KMS-11 (cell line): ENCODE data around the gene SH3BP2.

ENCODE experiments used
- H2AFZ ChIP-seq: fragments of 200-600 bp; sonication (generic); 2 replicates; pipeline ENCODE4 v1.6.1; 2016; ENCODE audit warnings: antibody characterized with exemption, mixed run types, low read depth
- H3K27ac ChIP-seq: fragments of 200-600 bp; sonication (generic); 2 replicates; pipeline ENCODE4 v1.6.1; 2016; ENCODE audit warnings: mild to moderate bottlenecking, mixed run types
- H3K27me3 ChIP-seq: fragments of 200-600 bp; sonication (generic); 2 replicates; pipeline ENCODE4 v1.6.1; 2017; ENCODE audit warnings: mild to moderate bottlenecking, low read depth, mixed run types, moderate library complexity; ENCODE audit not compliant: insufficient read depth
- H3K36me3 ChIP-seq: fragments of 200-600 bp; sonication (generic); 2 replicates; pipeline ENCODE4 v1.6.1; 2017; ENCODE audit warnings: mild to moderate bottlenecking, mixed run types; ENCODE audit not compliant: insufficient read depth
- H3K4me1 ChIP-seq: fragments of 200-600 bp; sonication (generic); 2 replicates; pipeline ENCODE4 v1.6.1; 2016; ENCODE audit warnings: mild to moderate bottlenecking, low read depth, mixed run types; ENCODE audit not compliant: poor library complexity, severe bottlenecking
- H3K4me2 ChIP-seq: fragments of 200-600 bp; sonication (generic); 2 replicates; pipeline ENCODE4 v1.7.0; 2016; ENCODE audit warnings: mild to moderate bottlenecking, mixed run types
- H3K4me3 ChIP-seq: fragments of 200-600 bp; sonication (generic); IDR thresholded peaks from 2 replicates; pipeline ENCODE4 v1.6.1; 2017; ENCODE audit warnings: low read depth, low read length, mixed read lengths; ENCODE audit not compliant: insufficient read depth
- H3K79me2 ChIP-seq: fragments of 200-600 bp; sonication (generic); 2 replicates; pipeline ENCODE4 v1.6.1; 2016; ENCODE audit warnings: low read depth, mixed run types; ENCODE audit not compliant: insufficient read depth
- H3K9ac ChIP-seq: fragments of 200-600 bp; sonication (generic); 2 replicates; pipeline ENCODE4 v1.6.1; 2016; ENCODE audit warnings: mild to moderate bottlenecking, mixed run types
- H4K20me1 ChIP-seq: fragments of 200-600 bp; sonication (generic); 2 replicates; pipeline ENCODE4 v1.6.1; 2016; ENCODE audit warnings: mild to moderate bottlenecking, mixed run types; ENCODE audit not compliant: insufficient read depth
- TF ChIP-seq, protein P1 (sequence below): fragments of 200-600 bp; sonication (generic); conservative IDR thresholded peaks from 2 replicates; pipeline ENCODE4 v1.6.1; 2017; ENCODE audit warnings: low read depth, mild to moderate bottlenecking, antibody characterized with exemption, low read length, moderate library complexity, mixed read lengths

SH3BP2 gene

GRCh38 chr4:2783790-2784189, 9.1 kb upstream of the SH3BP2 start:
- H3K36me3 ChIP-seq, result no peaks in the 10 kb centered on the region
- TF ChIP-seq, protein P1, sequence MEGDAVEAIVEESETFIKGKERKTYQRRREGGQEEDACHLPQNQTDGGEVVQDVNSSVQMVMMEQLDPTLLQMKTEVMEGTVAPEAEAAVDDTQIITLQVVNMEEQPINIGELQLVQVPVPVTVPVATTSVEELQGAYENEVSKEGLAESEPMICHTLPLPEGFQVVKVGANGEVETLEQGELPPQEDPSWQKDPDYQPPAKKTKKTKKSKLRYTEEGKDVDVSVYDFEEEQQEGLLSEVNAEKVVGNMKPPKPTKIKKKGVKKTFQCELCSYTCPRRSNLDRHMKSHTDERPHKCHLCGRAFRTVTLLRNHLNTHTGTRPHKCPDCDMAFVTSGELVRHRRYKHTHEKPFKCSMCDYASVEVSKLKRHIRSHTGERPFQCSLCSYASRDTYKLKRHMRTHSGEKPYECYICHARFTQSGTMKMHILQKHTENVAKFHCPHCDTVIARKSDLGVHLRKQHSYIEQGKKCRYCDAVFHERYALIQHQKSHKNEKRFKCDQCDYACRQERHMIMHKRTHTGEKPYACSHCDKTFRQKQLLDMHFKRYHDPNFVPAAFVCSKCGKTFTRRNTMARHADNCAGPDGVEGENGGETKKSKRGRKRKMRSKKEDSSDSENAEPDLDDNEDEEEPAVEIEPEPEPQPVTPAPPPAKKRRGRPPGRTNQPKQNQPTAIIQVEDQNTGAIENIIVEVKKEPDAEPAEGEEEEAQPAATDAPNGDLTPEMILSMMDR, result no peak

GRCh38 chr4:2785613-2786012, 7.3 kb upstream of the SH3BP2 start:
- Histone ChIP-seq H3K9ac (no peak overlapping the region), H3K36me3 (no peaks in the 10 kb centered on the region), H3K27me3 (no peaks in the 10 kb centered on the region), H3K4me2 (no peak overlapping the region), H3K79me2 (no peaks in the 10 kb centered on the region), H2AFZ (no peak overlapping the region), H3K4me1 (no peaks in the 10 kb centered on the region), H3K27ac (no peak overlapping the region), H3K4me3 (no peak overlapping the region), H4K20me1 (no peaks in the 10 kb centered on the region)
- TF ChIP-seq, protein P1, result no peak

More at GRCh38 chr4:2783790-2784189, 9.1 kb upstream of the SH3BP2 start:
- no peaks in the 10 kb centered on the region for H4K20me1 ChIP-seq
- no peak overlapping the region for H2AFZ ChIP-seq
- no peaks in the 10 kb centered on the region for H3K4me1 ChIP-seq
- H3K27me3 ChIP-seq, result no peaks in the 10 kb centered on the region
- H3K79me2 ChIP-seq, result no peaks in the 10 kb centered on the region
- no peak overlapping the region for H3K4me3 ChIP-seq
- H3K4me2 ChIP-seq, result no peak overlapping the region
- H3K9ac ChIP-seq, result no peak overlapping the region
- no peak overlapping the region for H3K27ac ChIP-seq

GRCh38 chr4:2786152-2786671, 6.7 kb upstream of the SH3BP2 start:
- TF ChIP-seq, protein P1, result no peak
- Histone ChIP-seq H3K4me3 (no peak overlapping the region), H3K27ac (no peak overlapping the region), H3K36me3 (no peaks in the 10 kb centered on the region), H3K4me1 (no peaks in the 10 kb centered on the region), H3K27me3 (no peaks in the 10 kb centered on the region), H3K79me2 (no peaks in the 10 kb centered on the region), H3K4me2 (no peak overlapping the region), H4K20me1 (no peaks in the 10 kb centered on the region), H2AFZ (no peak overlapping the region), H3K9ac (no peak overlapping the region)

DNA sequence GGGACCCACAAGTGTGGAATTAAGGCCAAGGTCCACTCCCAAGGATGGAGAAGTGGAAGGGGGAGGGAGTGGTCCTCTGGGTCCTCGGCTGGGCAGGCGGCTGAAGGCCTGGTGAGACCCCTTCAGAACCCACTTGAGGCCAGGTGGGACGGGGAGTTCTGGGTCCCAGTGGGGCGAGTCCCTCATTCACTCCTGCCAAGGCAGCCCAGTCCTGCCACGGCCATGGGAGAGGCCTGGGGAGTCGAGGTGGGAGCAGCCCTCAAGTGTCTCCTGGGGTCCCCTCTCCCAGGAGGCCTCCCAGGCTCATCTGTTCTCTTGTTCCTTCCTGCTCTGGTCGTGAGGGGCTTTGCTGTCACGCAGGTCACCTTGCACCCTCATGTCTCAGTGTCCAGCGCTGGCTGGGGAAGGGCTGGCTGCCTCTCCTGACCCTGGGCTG, 6.1 kb upstream of the SH3BP2 start:
- no peaks in the 10 kb centered on the region for H3K36me3 ChIP-seq
- no peak overlapping the region for H3K9ac ChIP-seq
- no peaks in the 10 kb centered on the region for H3K4me1 ChIP-seq
- H3K79me2 ChIP-seq, result no peaks in the 10 kb centered on the region
- no peak overlapping the region for H3K4me3 ChIP-seq
- H2AFZ ChIP-seq, result no peak overlapping the region
- TF ChIP-seq, protein P1, result no peak
- no peaks in the 10 kb centered on the region for H3K27me3 ChIP-seq
- H3K27ac ChIP-seq, result no peak overlapping the region
- no peaks in the 10 kb centered on the region for H4K20me1 ChIP-seq
- no peak overlapping the region for H3K4me2 ChIP-seq
